SH-SY5Y (cell line): ENCODE data around the gene CROT.

Experiments used
- GATA2 ChIP-seq: IDR thresholded peaks from 2 replicates; pipeline ENCODE4 v1.6.1; 2011; ENCODE audit warnings: mild to moderate bottlenecking, low read depth, low read length
- GATA3 ChIP-seq: IDR thresholded peaks from 2 replicates; pipeline ENCODE4 v1.6.1; 2011; ENCODE audit warnings: low read depth, mild to moderate bottlenecking, low read length, moderate library complexity

- TF ChIP-seq GATA3 (no peak), GATA2 (no peak)
These were observed 17.2 kb upstream of the CROT start for GRCh38 chr7:87328281-87328680.
